ENCODE data around the gene TTLL9. TPM values are rescaled to one million over a fixed set of nuclear protein-coding genes. Genes with fewer than 3 reads are reported as not detected.
A peak's percentile ranks its signal among the peaks of the same experiment; 100 is the strongest.
"Not testable (repeated sequence)": the region's sequence is repeated elsewhere in the genome, so short reads cannot be mapped to it uniquely, and the experiment has no call there.

The TTLL9 gene, protein sequence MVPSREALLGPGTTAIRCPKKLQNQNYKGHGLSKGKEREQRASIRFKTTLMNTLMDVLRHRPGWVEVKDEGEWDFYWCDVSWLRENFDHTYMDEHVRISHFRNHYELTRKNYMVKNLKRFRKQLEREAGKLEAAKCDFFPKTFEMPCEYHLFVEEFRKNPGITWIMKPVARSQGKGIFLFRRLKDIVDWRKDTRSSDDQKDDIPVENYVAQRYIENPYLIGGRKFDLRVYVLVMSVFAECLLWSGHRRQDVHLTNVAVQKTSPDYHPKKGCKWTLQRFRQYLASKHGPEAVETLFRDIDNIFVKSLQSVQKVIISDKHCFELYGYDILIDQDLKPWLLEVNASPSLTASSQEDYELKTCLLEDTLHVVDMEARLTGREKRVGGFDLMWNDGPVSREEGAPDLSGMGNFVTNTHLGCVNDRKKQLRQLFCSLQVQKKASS
- 0.61 TPM for polyA plus RNA-seq (2012; ENCODE audit: missing spikeins)

DNA sequence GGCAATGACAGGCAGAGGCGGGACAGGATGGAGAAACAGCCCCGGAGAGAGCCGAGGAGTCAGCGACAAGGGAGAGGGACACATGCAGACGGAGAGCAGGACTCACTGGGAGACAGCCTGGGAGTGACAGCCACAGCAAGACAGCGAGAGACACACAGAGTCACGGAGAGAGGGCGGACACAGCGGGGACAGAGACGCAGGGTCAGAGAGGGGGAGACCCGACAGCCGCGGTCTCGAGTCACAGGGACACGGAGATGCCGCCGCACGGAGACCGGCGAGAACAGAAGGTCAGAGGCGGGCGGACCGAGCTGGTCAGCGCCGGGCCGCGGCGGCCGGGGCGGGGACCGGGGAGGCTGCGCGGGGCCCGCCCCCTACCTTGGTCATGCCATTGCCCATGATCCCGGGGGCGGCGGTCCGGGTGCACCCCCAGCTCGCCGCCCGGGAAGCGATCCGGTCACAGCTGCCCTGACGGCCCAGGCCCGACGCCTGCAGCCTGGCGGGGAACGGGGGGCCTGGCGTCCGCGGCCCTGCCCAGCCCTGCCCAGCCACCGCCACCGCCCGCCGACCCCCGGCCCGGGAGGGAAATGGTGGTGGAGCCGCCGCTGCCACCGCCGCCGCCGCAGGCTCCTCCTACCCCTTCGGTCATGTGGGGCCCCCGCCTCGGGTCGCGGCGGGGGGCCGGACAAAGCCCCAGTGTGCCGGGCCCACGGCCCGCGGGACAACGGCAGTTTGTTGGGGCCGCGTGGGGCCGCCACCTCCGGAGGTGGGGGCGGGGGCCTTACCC is at the start of gene TTLL9, which contains the start of gene DUSP15:
Gene TTLL9 (plus strand): TSS at position 693 of the 784 bp plus-strand sequence. CDS start 493 bp downstream, outside the sequence.
Gene DUSP15 (minus strand): TSS at position 586 of the 784 bp plus-strand sequence. CDS start 190 bp downstream, at position 396.
- FAIRE-seq (no peak), DNase-seq (ENCODE audit: insufficient read length) (no peak)
- no peak for TF ChIP-seq TAF1 (IDR thresholded peaks at IDR 0.05; ENCODE audit: borderline replicate concordance, low read depth, low read length)
- TF ChIP-seq POLR2A (IDR thresholded peaks at IDR 0.05; ENCODE audit: low read depth, low read length): no peak
- TF ChIP-seq POLR2AphosphoS5 (IDR thresholded peaks at IDR 0.05; ENCODE audit: low read depth, low read length): no peak

DNA sequence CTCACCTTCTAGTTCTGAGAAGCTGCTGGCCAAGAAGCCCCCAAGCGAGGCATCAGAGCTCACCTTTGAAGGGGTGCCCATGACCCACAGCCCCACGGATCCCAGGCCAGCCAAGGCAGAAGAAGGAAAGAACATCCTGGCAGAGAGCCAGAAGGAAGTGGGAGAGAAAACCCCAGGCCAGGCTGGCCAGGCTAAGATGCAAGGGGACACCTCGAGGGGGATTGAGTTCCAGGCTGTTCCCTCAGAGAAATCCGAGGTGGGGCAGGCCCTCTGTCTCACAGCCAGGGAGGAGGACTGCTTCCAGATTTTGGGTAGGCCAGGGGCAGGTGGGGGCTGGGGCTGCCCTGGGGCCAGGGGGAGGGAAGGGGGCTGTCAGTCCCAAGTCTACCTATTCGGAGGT is 49.0 kb upstream of the TTLL9 start:
- DNase-seq (ENCODE audit: insufficient read length): no peak
- no peak for TF ChIP-seq POLR2AphosphoS5 (IDR thresholded peaks at IDR 0.05; ENCODE audit: low read depth, low read length)
- no peak for TF ChIP-seq TAF1 (IDR thresholded peaks at IDR 0.05; ENCODE audit: borderline replicate concordance, low read depth, low read length)
- TF ChIP-seq POLR2A (IDR thresholded peaks at IDR 0.05; ENCODE audit: low read depth, low read length): no peak
- no peak for FAIRE-seq

DNA sequence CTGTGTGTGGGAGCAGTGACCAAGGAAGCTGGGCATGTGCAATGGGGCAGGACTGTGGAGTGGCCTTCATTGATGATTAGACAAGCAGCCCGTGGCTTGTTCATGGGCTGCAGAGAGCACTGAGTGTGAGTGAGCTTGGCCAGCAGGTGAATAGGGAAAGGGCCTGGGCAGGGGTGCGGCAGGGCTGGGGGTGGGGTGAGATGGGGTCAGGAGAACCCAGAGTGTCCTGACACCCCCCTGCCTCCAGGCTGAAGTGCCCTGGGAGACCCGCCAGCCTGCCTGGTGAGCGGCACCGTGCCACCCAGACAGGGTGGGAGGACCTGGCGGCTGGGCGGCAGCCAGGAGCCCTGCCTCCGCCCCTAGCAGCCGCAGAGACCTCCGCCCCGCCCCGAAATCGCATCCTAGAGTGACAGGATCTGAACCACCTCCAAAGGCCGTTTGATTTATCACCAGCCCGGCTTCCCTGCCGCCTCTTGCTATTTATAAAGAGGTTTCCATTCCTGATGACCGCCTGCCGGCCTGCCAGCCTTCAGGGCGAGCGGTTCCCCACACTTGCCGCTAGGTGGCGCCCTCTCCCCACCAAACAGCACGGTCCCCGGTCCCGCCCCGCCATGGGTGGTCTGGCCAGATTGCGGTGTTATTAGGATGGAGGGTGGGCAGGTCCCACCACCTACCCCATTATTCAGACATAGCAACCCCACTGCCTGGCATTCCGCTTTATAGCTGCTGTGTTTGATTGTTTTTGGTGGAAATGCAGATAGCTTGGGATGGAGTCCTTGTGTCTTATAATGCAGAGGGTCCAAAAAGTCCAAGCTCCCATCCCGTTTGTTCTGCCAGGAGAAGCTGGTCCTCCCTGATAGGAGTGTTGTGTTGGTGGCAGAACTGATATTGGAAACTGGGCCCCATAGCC is 47.8 kb upstream of the TTLL9 start:
- TF ChIP-seq TAF1 (IDR thresholded peaks at IDR 0.05; ENCODE audit: borderline replicate concordance, low read depth, low read length): no peak
- no peak for TF ChIP-seq POLR2AphosphoS5 (IDR thresholded peaks at IDR 0.05; ENCODE audit: low read depth, low read length)
- no peak for TF ChIP-seq POLR2A (IDR thresholded peaks at IDR 0.05; ENCODE audit: low read depth, low read length)
- no peak for FAIRE-seq
- DNase-seq (ENCODE audit: insufficient read length): peak; percentile 88

DNA sequence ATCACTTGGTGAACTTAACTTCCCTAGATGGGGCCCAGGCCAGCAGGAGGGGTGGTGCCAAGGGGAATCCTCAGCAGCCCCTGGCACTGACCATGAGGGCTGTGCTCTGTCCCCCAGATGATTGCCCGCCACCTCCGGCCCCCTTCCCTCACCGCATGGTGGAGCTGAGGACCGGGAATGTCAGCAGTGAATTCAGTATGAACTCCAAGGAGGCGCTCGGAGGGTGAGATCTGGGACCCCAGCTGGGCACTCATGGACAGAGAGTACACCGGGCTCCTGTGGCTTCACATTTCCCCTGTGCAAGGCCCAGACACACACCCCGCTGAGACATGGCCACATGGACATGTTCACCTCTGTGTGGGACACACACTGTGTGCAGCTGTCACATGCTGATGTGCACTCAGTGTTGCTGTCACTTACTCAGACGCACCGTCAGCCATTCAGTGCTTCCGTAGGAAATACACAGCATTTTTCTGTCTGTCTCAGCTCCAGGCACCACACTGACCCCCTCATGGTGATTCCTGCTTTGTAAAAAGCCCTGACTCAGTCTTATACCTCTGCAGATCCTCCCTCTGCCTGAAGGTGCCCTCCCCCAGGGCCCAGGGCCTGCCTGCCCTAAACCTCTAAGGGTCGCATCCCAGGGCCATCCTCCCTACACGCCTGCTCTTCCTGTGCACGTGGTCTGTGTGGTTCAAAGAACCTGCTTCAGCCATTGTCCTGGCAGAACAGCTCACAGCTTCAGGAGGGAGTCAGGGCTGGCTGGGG is 46.9 kb upstream of the TTLL9 start:
- no peak for FAIRE-seq

DNA sequence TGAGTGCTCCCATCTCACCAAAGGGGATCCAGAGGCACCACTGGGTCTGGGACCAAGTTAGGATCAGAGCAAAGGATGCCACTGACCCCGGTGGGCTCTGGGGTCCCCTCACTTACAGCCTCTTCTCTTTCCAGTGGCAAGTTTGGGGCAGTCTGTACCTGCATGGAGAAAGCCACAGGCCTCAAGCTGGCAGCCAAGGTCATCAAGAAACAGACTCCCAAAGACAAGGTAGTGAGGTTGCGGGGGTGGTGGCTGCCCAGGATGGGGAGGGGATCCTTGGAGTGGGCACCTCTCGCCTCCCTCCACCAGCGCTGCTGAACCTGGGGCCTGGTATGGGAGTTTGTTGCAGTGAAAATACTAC is 46.3 kb upstream of the TTLL9 start:
- DNase-seq (ENCODE audit: insufficient read length): no peak
- no peak for TF ChIP-seq TAF1 (IDR thresholded peaks at IDR 0.05; ENCODE audit: borderline replicate concordance, low read depth, low read length)
- no peak for TF ChIP-seq POLR2A (IDR thresholded peaks at IDR 0.05; ENCODE audit: low read depth, low read length)
- no peak for TF ChIP-seq POLR2AphosphoS5 (IDR thresholded peaks at IDR 0.05; ENCODE audit: low read depth, low read length)
- FAIRE-seq: no peak

More for the DNA sequence above, 46.9 kb upstream of the TTLL9 start:
- TF ChIP-seq POLR2AphosphoS5 (IDR thresholded peaks at IDR 0.05; ENCODE audit: low read depth, low read length) (no peak), POLR2A (IDR thresholded peaks at IDR 0.05; ENCODE audit: low read depth, low read length) (no peak), TAF1 (IDR thresholded peaks at IDR 0.05; ENCODE audit: borderline replicate concordance, low read depth, low read length) (no peak)
- no peak for DNase-seq (ENCODE audit: insufficient read length)

DNA sequence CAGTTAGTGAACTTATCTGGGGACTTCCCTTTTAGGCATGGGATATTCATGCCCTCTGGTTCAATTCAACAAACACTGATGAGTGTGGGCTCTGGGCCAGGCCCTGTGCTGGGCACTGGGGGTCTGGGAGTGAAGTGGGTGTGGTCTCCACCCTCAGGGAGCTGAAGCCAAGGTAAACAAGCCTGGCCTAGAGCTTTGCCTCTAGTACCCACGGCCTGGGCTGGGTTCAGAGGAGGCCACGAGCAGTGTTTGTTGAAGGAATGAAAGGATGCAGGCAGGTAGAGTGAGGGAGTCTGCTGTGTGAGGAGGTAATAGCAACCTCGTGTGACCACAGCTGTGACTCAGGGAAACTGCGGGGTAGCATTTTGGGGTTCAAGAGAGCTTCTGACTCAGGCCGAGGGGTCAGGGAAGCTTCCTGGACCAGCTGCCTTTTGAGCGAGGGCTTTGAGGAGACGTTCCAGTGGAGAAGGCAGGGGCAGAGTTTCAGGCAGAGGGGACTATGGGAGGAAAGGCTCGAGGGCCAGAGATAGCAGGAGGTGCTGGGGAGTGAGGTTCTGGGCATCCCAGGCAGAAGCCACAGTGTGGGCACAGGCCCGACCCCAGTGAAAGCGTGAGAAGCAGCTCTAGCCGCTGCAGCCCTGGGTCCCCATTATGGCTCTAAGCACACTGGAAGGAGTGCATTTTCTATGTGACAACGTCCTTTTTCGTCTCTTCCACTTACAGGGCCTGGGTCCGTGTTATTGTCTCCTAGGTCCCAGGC is 45.7 kb upstream of the TTLL9 start:
- FAIRE-seq (no peak), DNase-seq (ENCODE audit: insufficient read length) (no peak)
- TF ChIP-seq POLR2AphosphoS5 (IDR thresholded peaks at IDR 0.05; ENCODE audit: low read depth, low read length): no peak

DNA sequence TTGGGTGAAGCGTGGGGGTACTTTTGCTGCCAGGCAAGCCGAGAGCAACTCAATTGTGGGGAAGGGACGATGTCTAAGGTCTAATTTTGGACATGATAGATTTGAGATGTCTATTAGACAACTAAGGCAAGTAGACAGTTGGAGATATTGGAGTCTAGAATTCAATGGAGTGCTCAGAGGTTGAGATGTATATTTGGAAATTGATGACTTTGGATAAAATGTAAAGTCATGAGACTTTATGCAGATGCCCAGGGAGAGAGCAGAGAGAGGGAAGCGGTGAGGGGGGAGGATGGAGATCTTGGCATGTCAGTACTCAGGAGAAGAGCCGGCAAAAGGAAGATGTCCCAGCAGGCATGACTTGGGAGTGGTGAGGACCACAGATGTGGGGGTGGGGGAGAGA is 44.4 kb upstream of the TTLL9 start:
- no peak for TF ChIP-seq POLR2A (IDR thresholded peaks at IDR 0.05; ENCODE audit: low read depth, low read length)
- no peak for TF ChIP-seq POLR2AphosphoS5 (IDR thresholded peaks at IDR 0.05; ENCODE audit: low read depth, low read length)
- TF ChIP-seq TAF1 (IDR thresholded peaks at IDR 0.05; ENCODE audit: borderline replicate concordance, low read depth, low read length): no peak
- FAIRE-seq: no peak
- no peak for DNase-seq (ENCODE audit: insufficient read length)

DNA sequence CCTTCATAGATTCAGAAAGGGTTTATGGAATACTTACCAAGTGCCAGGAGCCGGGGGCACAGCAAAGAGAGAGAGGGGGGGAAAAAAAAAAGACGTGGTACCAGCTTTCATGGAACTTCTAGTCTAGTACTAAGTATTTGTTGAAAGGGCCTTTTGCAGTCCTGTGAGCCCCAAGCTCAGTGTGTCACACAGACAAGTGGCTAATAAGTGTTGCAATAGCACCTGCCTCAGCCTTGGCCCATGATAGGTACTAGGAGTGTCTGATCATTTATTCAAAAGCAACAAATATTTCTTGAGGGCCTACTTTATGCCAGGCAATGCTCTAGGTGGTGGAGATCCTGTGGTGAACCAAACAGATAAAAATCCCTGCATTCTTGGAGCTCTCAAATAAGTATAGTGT is 43.4 kb upstream of the TTLL9 start:
- no peak for TF ChIP-seq TAF1 (IDR thresholded peaks at IDR 0.05; ENCODE audit: borderline replicate concordance, low read depth, low read length)
- no peak for DNase-seq (ENCODE audit: insufficient read length)
- FAIRE-seq: no peak

DNA sequence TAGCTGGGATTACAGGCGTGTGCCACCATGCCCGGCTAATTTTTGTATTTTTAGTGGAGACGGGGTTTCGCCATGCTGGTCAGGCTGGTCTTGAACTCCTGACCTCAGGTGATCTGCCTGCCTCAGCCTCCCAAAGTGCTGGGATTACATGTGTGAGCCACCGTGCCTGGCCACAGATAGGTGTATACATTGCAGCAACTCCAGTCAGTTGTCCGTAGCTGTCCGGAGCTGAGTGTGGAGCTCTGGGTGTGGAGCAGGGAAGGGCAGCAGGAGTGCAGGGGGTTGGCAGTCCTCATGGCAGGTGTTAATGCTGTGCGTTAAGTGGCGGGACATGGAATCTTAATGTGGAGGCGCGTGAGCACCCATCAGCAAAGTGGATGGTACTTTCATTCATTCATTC is 42.4 kb upstream of the TTLL9 start:
- DNase-seq (ENCODE audit: insufficient read length); FAIRE-seq: not testable (repeated sequence)

DNA sequence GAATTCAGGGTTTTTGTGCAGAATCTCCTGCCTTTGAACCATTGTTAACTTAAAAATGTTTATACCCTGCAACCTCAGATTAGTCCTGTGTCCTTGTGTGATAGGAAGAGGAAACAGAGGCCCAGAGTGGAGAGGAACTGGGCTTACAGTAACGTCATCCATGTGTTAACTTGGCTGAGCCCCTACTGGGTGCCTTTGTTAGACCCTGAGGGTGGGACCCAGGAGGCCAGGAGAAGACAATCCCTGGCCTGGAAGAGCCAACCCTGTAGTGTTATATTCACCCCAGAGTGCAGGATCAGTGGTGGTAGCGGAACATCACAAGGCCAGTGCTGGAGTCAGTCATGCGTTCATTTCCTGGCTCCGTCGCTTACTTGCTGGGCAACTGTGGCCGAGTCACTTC is 40.7 kb upstream of the TTLL9 start:
- FAIRE-seq (no peak), DNase-seq (ENCODE audit: insufficient read length) (no peak)
- no peak for TF ChIP-seq POLR2AphosphoS5 (IDR thresholded peaks at IDR 0.05; ENCODE audit: low read depth, low read length)
- TF ChIP-seq TAF1 (IDR thresholded peaks at IDR 0.05; ENCODE audit: borderline replicate concordance, low read depth, low read length): no peak
- no peak for TF ChIP-seq POLR2A (IDR thresholded peaks at IDR 0.05; ENCODE audit: low read depth, low read length)

All from GM12892 (cell line).